HEK293 (cell line): ENCODE data around the gene HMX2.

Experiments used
- BCL11A ChIP-seq: fragments of 450-650 bp; formaldehyde crosslinking; IDR thresholded peaks from 2 replicates; pipeline ENCODE4 v1.5.1; 2016; ENCODE audit warnings: low read depth, missing biosample characterization, missing genetic modification characterization
- ZBTB21 ChIP-seq: fragments of 450-650 bp; formaldehyde crosslinking; IDR thresholded peaks from 2 replicates; pipeline ENCODE4 v1.5.1; 2017; ENCODE audit warnings: missing biosample characterization, missing genetic modification characterization

DNA sequence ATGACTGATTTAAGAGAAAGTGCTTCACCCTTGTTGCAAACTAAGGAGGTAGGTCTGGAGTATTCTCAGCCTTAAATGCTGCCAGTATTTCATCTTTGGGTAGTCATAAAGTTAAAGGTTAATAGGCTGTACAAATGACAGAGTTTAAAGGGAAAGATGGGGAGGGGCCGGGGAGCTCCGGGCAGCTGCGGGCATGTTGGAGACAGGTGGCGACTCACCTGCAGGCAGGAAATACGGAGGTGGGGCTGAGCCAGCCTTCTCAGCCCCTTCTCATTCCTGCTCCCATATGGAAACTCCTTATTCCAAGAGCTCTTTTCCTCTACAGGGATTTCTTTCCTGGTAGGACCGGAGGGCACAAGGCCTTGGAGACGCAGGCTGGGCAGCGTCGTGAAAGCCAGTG lies 44.0 kb upstream of the HMX2 start:
- TF ChIP-seq BCL11A (tag by site-specific recombination) (no peak), ZBTB21 (tag by site-specific recombination) (no peak)
